SU-DHL-6 (cell line): ENCODE data around the gene NTM.

Experiments
- H2AFZ ChIP-seq: fragments of 200-600 bp; sonication (generic); 2 replicates; pipeline ENCODE4 v1.6.1; 2014; ENCODE audit warnings: low read depth, mild to moderate bottlenecking, moderate library complexity, mixed read lengths, antibody characterized with exemption, low read length; ENCODE audit not compliant: severe bottlenecking
- H3F3A ChIP-seq: fragments of 200-600 bp; shearing (Covaris generic); 2 replicates; pipeline ENCODE4 v1.6.0; 2016; ENCODE audit warnings: antibody characterized with exemption, mild to moderate bottlenecking; ENCODE audit not compliant: insufficient read depth
- H3K27ac ChIP-seq: fragments of 200-600 bp; sonication (generic); 2 replicates; pipeline ENCODE4 v1.5.1; 2016; ENCODE audit warnings: low read depth, mild to moderate bottlenecking, low read length, moderate library complexity, mixed read lengths
- H3K27me3 ChIP-seq: fragments of 200-600 bp; sonication (generic), shearing (Covaris generic); 2 replicates; pipeline ENCODE4 v1.6.0; 2014; ENCODE audit warnings: mild to moderate bottlenecking, low read length
- H3K36me3 ChIP-seq: fragments of 200-600 bp; sonication (generic); 2 replicates; pipeline ENCODE4 v1.6.1; 2014; ENCODE audit warnings: mild to moderate bottlenecking, low read length, mixed read lengths
- H3K4me2 ChIP-seq: fragments of 300-600, 200-600 bp; shearing (Covaris generic), sonication (generic); 2 replicates; pipeline ENCODE4 v1.6.0; 2014; ENCODE audit warnings: low read length, low read depth, mild to moderate bottlenecking; ENCODE audit not compliant: poor library complexity, severe bottlenecking
- H3K4me3 ChIP-seq: fragments of 200-600 bp; sonication (generic); 2 replicates; pipeline ENCODE4 v1.5.1; 2014; ENCODE audit warnings: antibody characterized with exemption, low read length, mild to moderate bottlenecking, mixed read lengths; ENCODE audit not compliant: insufficient read depth, poor library complexity, severe bottlenecking
- H3K79me2 ChIP-seq: fragments of 200-600 bp; sonication (generic); 2 replicates; pipeline ENCODE4 v1.6.1; 2014; ENCODE audit warnings: mild to moderate bottlenecking, low read length, moderate library complexity; ENCODE audit not compliant: insufficient read depth
- H3K9ac ChIP-seq: fragments of 200-600 bp; sonication (generic); 2 replicates; pipeline ENCODE4 v1.7.0; 2014; ENCODE audit warnings: mild to moderate bottlenecking, low read length
- H3K9me2 ChIP-seq: fragments of 200-600 bp; sonication (generic); replicated peaks from 2 replicates; pipeline ENCODE4 v1.6.1; 2014; ENCODE audit warnings: low read length; ENCODE audit not compliant: insufficient read depth
- H3K9me3 ChIP-seq: fragments of 200-600 bp; sonication (generic); 2 replicates; pipeline ENCODE4 v1.6.1; 2014; ENCODE audit warnings: low read length, mixed read lengths; ENCODE audit not compliant: insufficient read depth
- H4K20me1 ChIP-seq: fragments of 200-600 bp; sonication (generic); 2 replicates; pipeline ENCODE4 v1.6.1; 2014; ENCODE audit warnings: low read depth, mild to moderate bottlenecking, antibody characterized with exemption, low read length, moderate library complexity, mixed read lengths
- EZH2phosphoT487 ChIP-seq: fragments of 200-600 bp; sonication (generic), shearing (Covaris generic); conservative IDR thresholded peaks from 2 replicates; pipeline ENCODE4 v1.6.1; 2018; ENCODE audit warnings: mild to moderate bottlenecking, antibody characterized with exemption, low read length, moderate library complexity, mixed read lengths
- TF ChIP-seq, protein P1 (sequence below): fragments of 200-600 bp; sonication (generic); IDR thresholded peaks from one replicate; pipeline ENCODE4 v1.5.1; 2017; ENCODE audit warnings: antibody characterized with exemption, mild to moderate bottlenecking, low read length, moderate library complexity; ENCODE audit not compliant: insufficient read depth, poor library complexity, severe bottlenecking

Gene NTM

DNA sequence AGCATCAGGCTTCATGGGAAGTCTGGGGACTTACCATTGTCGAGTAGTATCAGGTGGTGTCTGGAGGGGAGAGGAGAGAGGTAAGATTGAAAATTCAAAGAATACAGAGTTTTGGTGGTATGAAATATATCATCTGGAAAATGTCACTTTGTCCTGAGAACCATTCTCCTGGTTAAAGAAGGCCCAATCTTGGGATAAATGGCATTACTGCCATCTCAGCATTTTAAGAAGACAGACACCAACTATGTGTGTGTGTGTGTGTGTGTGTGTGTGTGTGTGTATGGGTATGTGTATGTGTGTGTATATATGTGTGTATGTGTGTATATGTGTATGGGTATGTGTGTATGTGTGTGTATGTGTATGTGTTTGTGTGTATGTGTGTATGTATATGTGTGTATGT lies 673.3 kb downstream of the NTM start:
- H2AFZ ChIP-seq, result no peak overlapping the region
- no peaks in the 10 kb centered on the region for H3K9me3 ChIP-seq
- no peaks in the 10 kb centered on the region for H3F3A ChIP-seq
- TF ChIP-seq, protein P1, sequence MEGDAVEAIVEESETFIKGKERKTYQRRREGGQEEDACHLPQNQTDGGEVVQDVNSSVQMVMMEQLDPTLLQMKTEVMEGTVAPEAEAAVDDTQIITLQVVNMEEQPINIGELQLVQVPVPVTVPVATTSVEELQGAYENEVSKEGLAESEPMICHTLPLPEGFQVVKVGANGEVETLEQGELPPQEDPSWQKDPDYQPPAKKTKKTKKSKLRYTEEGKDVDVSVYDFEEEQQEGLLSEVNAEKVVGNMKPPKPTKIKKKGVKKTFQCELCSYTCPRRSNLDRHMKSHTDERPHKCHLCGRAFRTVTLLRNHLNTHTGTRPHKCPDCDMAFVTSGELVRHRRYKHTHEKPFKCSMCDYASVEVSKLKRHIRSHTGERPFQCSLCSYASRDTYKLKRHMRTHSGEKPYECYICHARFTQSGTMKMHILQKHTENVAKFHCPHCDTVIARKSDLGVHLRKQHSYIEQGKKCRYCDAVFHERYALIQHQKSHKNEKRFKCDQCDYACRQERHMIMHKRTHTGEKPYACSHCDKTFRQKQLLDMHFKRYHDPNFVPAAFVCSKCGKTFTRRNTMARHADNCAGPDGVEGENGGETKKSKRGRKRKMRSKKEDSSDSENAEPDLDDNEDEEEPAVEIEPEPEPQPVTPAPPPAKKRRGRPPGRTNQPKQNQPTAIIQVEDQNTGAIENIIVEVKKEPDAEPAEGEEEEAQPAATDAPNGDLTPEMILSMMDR, result no peak
- no peak for TF ChIP-seq EZH2phosphoT487
- H3K9me2 ChIP-seq, result no peaks in the 10 kb centered on the region
- no peaks in the 10 kb centered on the region for H4K20me1 ChIP-seq
- H3K9ac ChIP-seq, result no peak overlapping the region
- no peaks in the 10 kb centered on the region for H3K27me3 ChIP-seq
- H3K36me3 ChIP-seq, result no peaks in the 10 kb centered on the region
- H3K4me2 ChIP-seq, result no peak overlapping the region
- no peaks in the 10 kb centered on the region for H3K79me2 ChIP-seq
- no peak overlapping the region for H3K27ac ChIP-seq
- H3K4me3 ChIP-seq, result no peak overlapping the region

DNA sequence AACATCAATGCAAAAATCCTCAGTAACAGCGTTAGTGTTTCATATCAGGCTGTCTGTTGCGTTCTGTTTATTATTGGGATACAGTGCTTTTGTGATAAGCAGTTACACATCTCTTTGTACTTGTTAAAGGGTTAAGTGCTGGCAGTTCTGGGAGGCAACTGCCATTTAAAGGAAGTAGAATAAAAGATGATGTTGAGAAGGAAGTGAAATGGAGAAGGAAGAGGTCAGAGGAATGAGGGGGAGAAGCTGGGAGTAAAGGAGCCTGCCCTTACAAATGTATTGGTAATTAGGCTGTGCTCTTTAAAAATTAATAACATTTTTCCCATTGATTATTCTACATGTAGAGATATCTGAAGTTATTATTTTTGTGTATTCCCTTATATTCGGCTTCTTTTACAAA lies 674.7 kb downstream of the NTM start:
- H3K4me2 ChIP-seq, result no peak overlapping the region
- H2AFZ ChIP-seq, result no peak overlapping the region
- no peaks in the 10 kb centered on the region for H3K36me3 ChIP-seq
- no peaks in the 10 kb centered on the region for H3K79me2 ChIP-seq
- no peaks in the 10 kb centered on the region for H3K9me3 ChIP-seq
- no peaks in the 10 kb centered on the region for H4K20me1 ChIP-seq
- H3K9me2 ChIP-seq, result no peaks in the 10 kb centered on the region
- H3K9ac ChIP-seq, result no peak overlapping the region
- no peak overlapping the region for H3K4me3 ChIP-seq
- no peaks in the 10 kb centered on the region for H3K27me3 ChIP-seq
- TF ChIP-seq, protein P1, result no peak
- TF ChIP-seq EZH2phosphoT487, result no peak
- no peaks in the 10 kb centered on the region for H3F3A ChIP-seq
- no peak overlapping the region for H3K27ac ChIP-seq

DNA sequence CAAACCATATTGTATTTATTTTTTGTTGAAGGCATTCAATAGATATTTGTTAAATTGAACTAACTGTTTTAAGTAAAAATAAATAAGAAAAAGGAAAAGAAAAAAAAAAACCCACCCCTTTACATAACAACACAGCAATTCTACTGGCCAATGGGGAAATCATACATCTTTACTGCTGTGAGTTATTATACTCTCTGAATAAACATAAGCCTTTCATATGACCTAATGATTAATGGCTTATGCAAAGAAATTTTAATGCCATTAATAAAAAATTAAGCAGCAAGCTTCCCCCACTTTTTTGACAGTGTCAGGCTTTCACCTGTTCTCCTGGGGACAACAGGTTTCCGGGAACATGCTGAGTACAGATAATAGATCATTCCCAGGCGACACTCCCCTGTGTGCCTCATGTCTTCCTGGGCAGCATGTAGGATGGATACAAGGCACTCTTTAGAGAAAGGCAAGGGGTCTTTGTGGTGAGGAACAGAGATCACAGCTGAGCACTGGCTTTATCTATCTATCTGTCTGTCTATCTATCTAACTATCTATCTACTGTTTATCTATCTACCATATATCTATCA lies 676.0 kb downstream of the NTM start:
- Histone ChIP-seq H3K27ac (no peak overlapping the region), H4K20me1 (no peaks in the 10 kb centered on the region), H3F3A (no peaks in the 10 kb centered on the region), H3K36me3 (no peaks in the 10 kb centered on the region), H3K4me3 (no peak overlapping the region), H3K79me2 (no peaks in the 10 kb centered on the region), H3K9me3 (no peaks in the 10 kb centered on the region), H2AFZ (no peak overlapping the region), H3K9ac (no peak overlapping the region), H3K9me2 (no peaks in the 10 kb centered on the region), H3K27me3 (no peaks in the 10 kb centered on the region), H3K4me2 (no peak overlapping the region)
- TF ChIP-seq, protein P1, result no peak
- TF ChIP-seq EZH2phosphoT487, result no peak
